Lung (tissue), 12 donors: Measurements from ENCODE around the gene SAT2. TPM values are rescaled to one million over a fixed set of nuclear protein-coding genes. Genes with fewer than 3 reads are reported as not detected.

Source experiments
- ATAC-seq: fragments of 200-7000 bp; cut with Tn5 transposase; one replicate; pipeline ENCODE4 v1.9.1; 2020; ENCODE audit warnings: moderate number of reproducible peaks; ENCODE audit not compliant: insufficient read depth, low FRiP score
- DNase-seq, 3 donors: peaks; one replicate each; pipeline ENCODE4 v3.0.0-alpha.2; 2013 to 2017
- H3K27ac ChIP-seq, 2 donors: one replicate each; pipeline ENCODE4 v1.5.1; 2013; ENCODE audit warnings: mild to moderate bottlenecking in 2 of 2, moderate library complexity in 2 of 2, control low read depth in 1 of 2, inconsistent platforms in 1 of 2, low read depth in 1 of 2, low read length in 1 of 2
- H3K27me3 ChIP-seq, 3 donors: one replicate each; pipeline ENCODE4 v1.5.1; 2013; ENCODE audit warnings: low read length in 2 of 3; ENCODE audit not compliant: control insufficient read depth in 3 of 3, insufficient read depth in 3 of 3
- H3K36me3 ChIP-seq, 4 donors: one replicate each; pipeline ENCODE4 v1.5.1; 2013; ENCODE audit warnings: low read length in 4 of 4, mild to moderate bottlenecking in 1 of 4, moderate library complexity in 1 of 4; ENCODE audit not compliant: control insufficient read depth in 4 of 4, insufficient read depth in 4 of 4
- H3K4me1 ChIP-seq, 5 donors: one replicate each; pipeline ENCODE4 v1.5.1; 2013; ENCODE audit warnings: low read length in 5 of 5, mild to moderate bottlenecking in 2 of 5, moderate library complexity in 1 of 5; ENCODE audit not compliant: control insufficient read depth in 5 of 5, insufficient read depth in 5 of 5
- H3K4me3 ChIP-seq: one replicate; pipeline ENCODE4 v1.5.1; 2013; ENCODE audit warnings: mild to moderate bottlenecking, control low read depth, moderate library complexity
- H3K9ac ChIP-seq, 2 donors: one replicate each; pipeline ENCODE4 v1.5.1; 2013; ENCODE audit warnings: low read length in 2 of 2, control low read depth in 1 of 2; ENCODE audit not compliant: insufficient read depth in 1 of 2
- H3K9me3 ChIP-seq, 4 donors: one replicate each; pipeline ENCODE4 v1.5.1; 2013; ENCODE audit warnings: low read length in 3 of 4, mild to moderate bottlenecking in 1 of 4, moderate library complexity in 1 of 4; ENCODE audit not compliant: control insufficient read depth in 4 of 4, insufficient read depth in 3 of 4
- WGBS, 2 donors: extraction: QIAGEN DNeasy Blood & Tissue Kit; methylation state at CpG; one replicate each; pipeline ENCODE4 v1.1.7; 2013; 5-methylcytosine and 5-hydroxymethylcytosine counted together
- polyA plus RNA-seq, 2 donors: library from polyadenylated mRNA; stranded (reverse); fragments of 200-250 nt; gene quantifications; one replicate each; pipeline ENCODE4 v1.2.1, GENCODE V29; 2013
- total RNA-seq, 2 donors: library from RNA; depleted of rRNA in 1 of 2; stranded (reverse); fragments of >200 nt in 1 of 2; gene quantifications; one replicate each; pipeline ENCODE4 v1.2.1, GENCODE V29; 2014 to 2021
- TF ChIP-seq, protein P1 (sequence below): IDR thresholded peaks from 2 replicates; pipeline ENCODE4 v1.5.1; 2012; ENCODE audit warnings: mild to moderate bottlenecking; ENCODE audit errors: control extremely low read depth, extremely low read depth
- donor health status: control.
- donor health status: control.
- donor health status: Bipolar disorder and iron deficiency.
- donor health status: healthy.
- donor health status: DM: yes; HTN: yes; CAD: no.

Gene SAT2
- total and polyA plus RNA-seq, 4 donors, result 50.7 to 168 (median 89.5) TPM

DNA sequence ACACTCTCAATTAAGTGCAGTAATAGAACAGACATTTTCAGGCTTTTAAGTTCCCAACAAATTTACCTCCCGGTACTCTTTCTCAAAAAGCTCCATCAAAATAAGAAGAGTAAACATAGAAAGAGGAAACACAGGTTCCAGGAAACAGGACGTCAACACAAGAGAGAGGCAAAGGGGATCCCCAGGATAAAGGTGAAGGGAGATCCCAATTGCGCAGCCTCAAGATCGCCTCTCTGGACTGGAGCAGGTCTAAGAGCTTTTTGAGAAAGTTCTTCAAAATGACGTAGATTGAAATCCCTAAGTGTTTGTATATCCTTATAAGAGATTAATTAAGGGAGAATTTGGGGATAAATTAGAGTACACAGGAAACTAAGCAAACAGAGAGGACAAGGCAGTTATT lies 9.0 kb downstream of the SAT2 start:
- ATAC-seq, result no peak
- no peak for DNase-seq
- no peak overlapping the region for H3K27ac ChIP-seq
- H3K4me1 ChIP-seq, result peaks cover 0 to 5% (median 2%) of the 10 kb centered on the region in 5 donors
- H3K4me3 ChIP-seq, result no peak overlapping the region
- TF ChIP-seq, protein P1, sequence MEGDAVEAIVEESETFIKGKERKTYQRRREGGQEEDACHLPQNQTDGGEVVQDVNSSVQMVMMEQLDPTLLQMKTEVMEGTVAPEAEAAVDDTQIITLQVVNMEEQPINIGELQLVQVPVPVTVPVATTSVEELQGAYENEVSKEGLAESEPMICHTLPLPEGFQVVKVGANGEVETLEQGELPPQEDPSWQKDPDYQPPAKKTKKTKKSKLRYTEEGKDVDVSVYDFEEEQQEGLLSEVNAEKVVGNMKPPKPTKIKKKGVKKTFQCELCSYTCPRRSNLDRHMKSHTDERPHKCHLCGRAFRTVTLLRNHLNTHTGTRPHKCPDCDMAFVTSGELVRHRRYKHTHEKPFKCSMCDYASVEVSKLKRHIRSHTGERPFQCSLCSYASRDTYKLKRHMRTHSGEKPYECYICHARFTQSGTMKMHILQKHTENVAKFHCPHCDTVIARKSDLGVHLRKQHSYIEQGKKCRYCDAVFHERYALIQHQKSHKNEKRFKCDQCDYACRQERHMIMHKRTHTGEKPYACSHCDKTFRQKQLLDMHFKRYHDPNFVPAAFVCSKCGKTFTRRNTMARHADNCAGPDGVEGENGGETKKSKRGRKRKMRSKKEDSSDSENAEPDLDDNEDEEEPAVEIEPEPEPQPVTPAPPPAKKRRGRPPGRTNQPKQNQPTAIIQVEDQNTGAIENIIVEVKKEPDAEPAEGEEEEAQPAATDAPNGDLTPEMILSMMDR, result no peak
- H3K27me3 ChIP-seq, result no peaks in the 10 kb centered on the region
- WGBS, 2 donors, result 56 to 66% methylated on average over 5 of the region's 5 CpGs
- no peaks in the 10 kb centered on the region for H3K9me3 ChIP-seq
- no peaks in the 10 kb centered on the region for H3K36me3 ChIP-seq
- no peak overlapping the region for H3K9ac ChIP-seq

DNA sequence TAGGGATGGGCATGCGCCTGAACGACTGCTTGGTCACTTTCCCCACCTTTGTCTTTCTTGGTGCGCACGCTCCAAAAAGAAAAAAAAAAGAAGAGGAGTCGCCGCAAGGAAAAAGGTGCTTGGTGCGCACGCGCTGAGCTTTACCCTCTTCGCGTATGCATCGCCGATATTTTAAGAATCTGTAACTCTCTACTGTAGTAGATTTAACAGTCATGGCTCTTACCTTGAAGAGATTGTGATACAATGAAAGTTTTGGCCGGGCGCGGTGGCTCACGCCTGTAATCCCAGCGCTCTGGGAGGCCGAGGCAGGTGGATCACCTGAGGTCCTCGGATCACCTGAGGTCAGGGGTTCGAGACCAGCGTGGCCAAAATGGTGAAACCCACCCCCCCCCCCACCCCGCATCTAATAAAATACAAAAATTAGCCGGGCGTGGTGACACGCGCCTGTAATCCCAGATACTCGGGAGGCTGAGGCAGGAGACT lies 12.3 kb downstream of the SAT2 start:
- Histone ChIP-seq H3K4me3 (no peak overlapping the region), H3K27ac (peak overlapping the region; percentile 61 to 85), H3K27me3 (no peaks in the 10 kb centered on the region), H3K9me3 (no peaks in the 10 kb centered on the region), H3K4me1 (peaks cover 5 to 23% (median 16%) of the 10 kb centered on the region in 5 donors), H3K9ac (peak overlapping the region in 1 of 2 donors; percentile 91), H3K36me3 (peaks cover 0 to 11% (median 1%) of the 10 kb centered on the region in 4 donors)
- TF ChIP-seq, protein P1, result no peak
- DNase-seq (no peak), ATAC-seq (no peak)
- WGBS, 2 donors, result 6 to 7% methylated on average over 28 of the region's 28 CpGs

DNA sequence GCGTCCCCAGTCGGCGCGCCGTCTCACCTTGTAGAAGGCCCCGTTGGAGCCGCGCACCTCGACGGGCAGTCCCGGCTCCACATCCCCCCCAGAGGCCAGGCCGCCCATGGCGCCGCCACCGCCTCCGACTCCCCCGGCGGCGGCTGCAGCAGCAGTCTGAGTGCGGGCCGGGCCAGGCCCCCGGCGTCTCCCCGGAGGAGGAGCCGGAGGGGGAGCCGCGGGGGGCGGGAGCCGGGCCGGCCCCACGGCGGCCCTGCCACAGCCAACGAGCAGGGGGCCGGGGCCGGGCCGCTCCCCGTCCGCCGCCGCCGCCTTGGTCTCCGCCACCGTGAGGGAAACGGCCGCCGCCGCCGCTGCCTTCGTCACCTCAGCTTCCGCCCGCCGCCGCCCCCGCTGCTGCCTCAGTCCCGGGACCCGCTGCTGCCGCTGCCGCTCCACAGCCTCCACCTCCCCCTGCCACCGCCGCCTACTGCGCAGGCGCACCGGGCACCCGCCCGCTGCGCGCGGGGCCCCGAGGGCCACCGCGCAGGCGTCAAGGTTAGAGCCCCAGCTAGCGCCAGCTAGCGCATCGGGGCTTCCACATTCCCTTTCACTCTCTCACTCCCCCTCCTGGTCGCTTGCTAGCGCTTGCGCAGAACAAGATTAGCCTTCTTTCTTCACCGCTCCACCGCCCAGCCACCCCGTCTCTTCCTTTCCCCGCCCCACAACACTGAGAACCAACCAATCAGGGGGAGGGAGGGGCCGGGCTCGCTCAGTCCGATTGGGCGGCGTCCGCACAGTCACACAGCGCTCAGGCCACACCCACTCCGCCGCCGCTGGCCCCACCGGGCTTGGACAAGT lies 13.0 kb downstream of the SAT2 start, which contains the start of gene FXR2:
FXR2 (minus strand) TSS at position 473 of the 840 bp plus-strand sequence; CDS start at position 108, 365 bp downstream.
- peak; percentile 100 for DNase-seq
- Histone ChIP-seq H3K27me3 (no peaks in the 10 kb centered on the region), H3K27ac (peak within 1 kb of the TSS; percentile 97 to 98), H3K36me3 (peaks cover 0 to 14% (median 1%) of the 10 kb centered on the region in 4 donors), H3K4me1 (peaks cover 5 to 23% (median 17%) of the 10 kb centered on the region in 5 donors), H3K9ac (peak within 1 kb of the TSS; percentile 53 to 91), H3K4me3 (peak within 1 kb of the TSS; percentile 85), H3K9me3 (no peaks in the 10 kb centered on the region)
- TF ChIP-seq, protein P1, result peak; percentile 25
- 1% methylated on average over 63 to 93 of the region's 93 CpGs for WGBS, 2 donors
- peak; percentile 99 for ATAC-seq
